ENCODE data around the gene SEMA5B.

Gene SEMA5B

GRCh38 chr3:123054931-123055330 lies 27.4 kb upstream of the SEMA5B start:
- no peak for DNase-seq (ENCODE audit: low spot score)

- no peak for DNase-seq (ENCODE audit: low spot score)
These were observed 26.7 kb upstream of the SEMA5B start for GRCh38 chr3:123054109-123054778.

- no peak for DNase-seq (ENCODE audit: low spot score)
These were observed 25.5 kb upstream of the SEMA5B start for GRCh38 chr3:123053107-123053506.

- DNase-seq (ENCODE audit: low spot score), result no peak
These were observed 23.1 kb upstream of the SEMA5B start for GRCh38 chr3:123050666-123051065.

GRCh38 chr3:123048480-123049237 lies 21.1 kb upstream of the SEMA5B start:
- DNase-seq (ENCODE audit: low spot score), result no peak

GRCh38 chr3:123047062-123047319 lies 19.4 kb upstream of the SEMA5B start:
- DNase-seq (ENCODE audit: low spot score), result no peak

- DNase-seq (ENCODE audit: low spot score), result peak; percentile 35
These were observed 18.9 kb upstream of the SEMA5B start for GRCh38 chr3:123046262-123047061.

- DNase-seq (ENCODE audit: low spot score), result no peak
These were observed 17.6 kb upstream of the SEMA5B start for GRCh38 chr3:123044981-123045763.

GRCh38 chr3:123042413-123042812 lies 14.8 kb upstream of the SEMA5B start:
- no peak for DNase-seq (ENCODE audit: low spot score)

GRCh38 chr3:123039178-123039577 lies 11.6 kb upstream of the SEMA5B start:
- no peak for DNase-seq (ENCODE audit: low spot score)

GRCh38 chr3:123038751-123039150 lies 11.2 kb upstream of the SEMA5B start:
- no peak for DNase-seq (ENCODE audit: low spot score)

- DNase-seq (ENCODE audit: low spot score), result no peak
These were observed 9.4 kb upstream of the SEMA5B start for GRCh38 chr3:123037015-123037375.

- DNase-seq (ENCODE audit: low spot score), result peak; percentile 61
These were observed 8.9 kb upstream of the SEMA5B start for GRCh38 chr3:123036352-123037014.

GRCh38 chr3:123034996-123035395 lies 7.4 kb upstream of the SEMA5B start:
- DNase-seq (ENCODE audit: low spot score), result no peak

GRCh38 chr3:123034120-123034519 lies 6.6 kb upstream of the SEMA5B start:
- DNase-seq (ENCODE audit: low spot score), result no peak

GRCh38 chr3:123032057-123032456 lies 4.5 kb upstream of the SEMA5B start:
- no peak for DNase-seq (ENCODE audit: low spot score)

GRCh38 chr3:123031051-123031450 lies 3.5 kb upstream of the SEMA5B start:
- DNase-seq (ENCODE audit: low spot score), result no peak

- DNase-seq (ENCODE audit: low spot score), result peak; percentile 78
These were observed 768 bp upstream of the SEMA5B start for GRCh38 chr3:123028233-123028828.

GRCh38 chr3:123026565-123027291 lies 835 bp downstream of the SEMA5B start:
- DNase-seq (ENCODE audit: low spot score), result peak; percentile 10

GRCh38 chr3:123025642-123026521 lies 1.7 kb downstream of the SEMA5B start:
- DNase-seq (ENCODE audit: low spot score), result no peak

All from AG08395 (cell line).